Stimulated activated CD4-positive, alpha-beta T cell treated with anti-CD3 and anti-CD28 coated beads, Interleukin-15, amount 100 ng/mL, for 48 hours (primary cell): Measurements from ENCODE around the gene CLDN19.
"Not testable (repeated sequence)": the region's sequence is repeated elsewhere in the genome, so short reads cannot be mapped to it uniquely, and the experiment has no call there.

Source experiments
- DNase-seq, 2 donors: peaks; one replicate each; pipeline ENCODE4 v3.0.0-alpha.2; 2020; ENCODE audit warnings: low read depth in 2 of 2

The CLDN19 gene

DNA sequence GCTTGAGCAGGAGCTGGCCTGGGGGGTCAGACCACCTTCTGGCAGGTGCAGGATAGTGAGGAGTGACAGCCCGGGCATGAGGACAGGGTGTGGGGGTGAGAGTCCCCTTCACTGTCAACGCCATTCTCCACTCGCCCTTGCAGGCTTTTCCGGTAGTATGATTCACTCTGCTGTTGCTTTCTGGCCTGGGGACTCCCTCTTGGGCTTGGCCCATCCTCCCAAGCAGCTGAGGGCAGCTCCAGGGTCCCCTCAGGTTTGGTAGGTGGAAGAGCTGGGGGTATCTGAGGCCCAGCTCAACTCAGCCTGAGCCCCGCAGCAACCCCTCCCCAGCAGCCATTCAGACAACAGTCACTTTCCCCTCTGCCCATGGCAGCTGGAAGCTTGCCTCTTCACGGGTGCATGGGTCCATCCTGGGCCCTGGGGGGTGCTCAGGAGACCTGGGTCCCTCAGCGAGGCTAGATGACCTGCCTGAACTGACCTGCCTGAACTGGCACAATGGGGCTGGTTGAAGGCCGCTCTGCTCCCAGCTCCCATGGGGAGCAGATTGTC, 1.3 kb downstream of the CLDN19 start:
- DNase-seq = no peak

DNA sequence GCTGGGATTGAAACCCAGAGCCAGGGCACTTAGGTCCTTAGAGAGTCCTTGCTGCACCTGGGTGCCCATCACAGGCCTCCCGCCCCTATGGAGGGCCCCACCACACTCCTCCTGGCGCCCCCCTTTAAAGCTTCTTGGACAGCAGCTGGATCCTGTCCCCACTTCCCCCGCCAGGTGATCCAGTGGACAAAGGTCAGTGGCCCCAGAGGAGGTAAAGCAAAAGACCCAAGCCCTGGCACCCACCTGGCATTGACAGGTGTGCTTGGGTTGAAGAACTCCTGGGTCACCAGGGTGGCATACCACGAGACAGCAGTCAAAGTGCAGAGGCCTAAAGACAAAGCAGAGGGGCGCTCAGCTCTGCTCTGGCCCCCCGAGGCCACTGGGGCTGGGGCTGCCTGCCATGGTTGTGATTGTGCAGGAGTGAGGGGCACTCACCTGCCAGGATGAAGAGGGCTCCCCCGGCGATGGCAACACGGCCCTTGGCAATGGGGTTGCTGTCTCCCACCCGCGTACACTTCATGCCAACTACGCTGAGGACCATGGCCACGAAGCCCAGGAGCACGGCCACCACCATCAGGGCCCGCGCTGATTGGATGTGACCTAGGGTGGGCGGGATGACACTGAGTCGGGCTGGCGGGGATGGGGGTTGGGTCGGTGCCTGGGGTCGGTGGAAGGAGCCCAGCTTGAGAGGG, 1.9 kb downstream of the CLDN19 start:
- DNase-seq = no peak

GRCh38 chr1:42737257-42737656, 2.8 kb downstream of the CLDN19 start:
- DNase-seq = no peak

- DNase-seq = no peak
These were observed 3.4 kb downstream of the CLDN19 start for GRCh38 chr1:42736571-42737200.

DNA sequence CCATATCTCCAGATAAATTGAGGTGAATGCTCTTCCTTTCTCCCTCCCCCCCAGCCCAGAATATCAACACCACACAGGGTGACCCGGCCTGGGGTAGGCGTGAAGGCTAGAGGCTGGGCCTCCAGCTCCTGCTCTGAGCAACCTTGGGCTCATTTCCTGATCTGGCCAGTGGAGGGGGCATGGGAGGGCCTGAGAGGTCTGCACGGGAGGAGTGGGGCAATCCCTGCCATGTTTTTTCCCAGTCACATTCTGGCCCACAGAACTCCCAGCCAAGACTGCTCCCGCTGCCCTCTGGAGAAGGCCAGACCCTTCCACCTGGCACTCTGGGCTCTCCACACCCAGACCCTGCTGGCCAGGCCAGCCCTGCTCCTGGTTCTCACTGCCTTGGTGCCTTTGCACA, 3.9 kb downstream of the CLDN19 start:
- no peak for DNase-seq

DNA sequence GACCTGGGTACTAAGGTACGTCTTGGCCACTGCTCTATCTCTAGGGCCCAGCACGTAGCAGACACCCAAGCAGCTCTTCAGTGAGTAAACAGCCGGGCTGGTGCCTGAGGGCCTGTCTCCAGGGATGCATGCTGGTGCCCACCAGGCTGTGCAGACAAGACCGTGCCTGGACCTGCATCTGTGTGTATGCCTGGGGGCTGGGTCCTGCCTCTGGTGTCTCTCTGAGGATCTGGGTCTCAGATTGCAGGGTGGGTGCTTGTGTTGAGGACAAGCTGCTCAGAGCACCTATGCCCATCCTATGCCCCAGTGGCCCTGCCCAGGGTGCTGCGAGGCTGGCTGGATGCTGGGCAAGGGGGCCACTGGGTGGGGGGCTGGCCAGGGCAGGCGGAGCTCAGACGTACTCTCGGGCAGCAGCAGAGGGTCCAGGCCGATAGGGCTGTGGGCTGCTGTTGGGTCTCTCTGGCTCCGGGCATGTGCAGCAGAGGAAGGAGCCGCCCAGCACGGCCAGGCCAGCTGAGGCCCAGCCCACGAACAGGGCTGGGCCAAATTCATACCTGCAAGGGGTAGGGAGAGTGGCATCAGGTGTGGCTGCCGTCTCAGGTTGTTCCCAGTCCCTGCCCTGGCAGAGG, 4.4 kb downstream of the CLDN19 start:
- DNase-seq = no peak

- DNase-seq = no peak
These were observed 5.0 kb downstream of the CLDN19 start for GRCh38 chr1:42735056-42735455.

GRCh38 chr1:42734201-42735035, 5.6 kb downstream of the CLDN19 start:
- no peak for DNase-seq

DNA sequence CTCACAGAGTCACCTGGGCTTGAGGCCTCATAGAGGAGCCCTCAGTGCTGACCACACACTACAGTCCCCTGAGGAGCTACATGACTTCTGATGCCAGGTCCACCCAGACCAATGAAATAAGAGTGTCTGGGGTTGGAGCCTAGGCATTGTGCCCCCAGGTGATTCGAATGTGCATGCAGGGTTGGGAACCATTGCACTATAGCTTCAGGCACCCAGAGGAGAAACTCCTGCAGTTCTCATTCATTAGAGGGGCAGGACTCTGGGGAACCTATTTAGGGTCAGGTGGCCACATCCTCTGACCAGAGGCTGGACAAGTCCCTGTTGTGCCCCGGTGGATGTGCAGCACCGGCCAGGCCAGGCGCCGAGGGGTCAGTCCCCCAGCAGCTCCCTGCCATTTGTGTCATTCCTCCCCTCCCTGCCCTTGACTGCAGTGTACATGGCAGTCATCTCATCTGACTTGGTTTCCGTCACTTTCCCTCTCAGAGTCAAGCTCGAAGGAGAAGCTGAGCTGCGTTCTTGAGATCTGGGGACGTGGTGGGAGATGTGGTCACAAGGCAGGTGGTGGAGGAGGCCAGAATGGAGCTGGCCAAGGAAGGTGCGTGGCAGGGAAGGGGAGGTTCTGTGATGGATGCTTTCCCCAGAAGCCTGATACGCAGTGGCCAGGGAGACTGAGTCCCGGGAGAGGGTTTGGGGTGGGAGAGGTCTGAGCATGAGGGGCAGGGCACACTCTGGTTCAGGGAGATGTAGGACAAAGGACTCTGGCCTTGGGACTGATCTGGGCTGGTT, 6.4 kb downstream of the CLDN19 start:
- no peak for DNase-seq

DNA sequence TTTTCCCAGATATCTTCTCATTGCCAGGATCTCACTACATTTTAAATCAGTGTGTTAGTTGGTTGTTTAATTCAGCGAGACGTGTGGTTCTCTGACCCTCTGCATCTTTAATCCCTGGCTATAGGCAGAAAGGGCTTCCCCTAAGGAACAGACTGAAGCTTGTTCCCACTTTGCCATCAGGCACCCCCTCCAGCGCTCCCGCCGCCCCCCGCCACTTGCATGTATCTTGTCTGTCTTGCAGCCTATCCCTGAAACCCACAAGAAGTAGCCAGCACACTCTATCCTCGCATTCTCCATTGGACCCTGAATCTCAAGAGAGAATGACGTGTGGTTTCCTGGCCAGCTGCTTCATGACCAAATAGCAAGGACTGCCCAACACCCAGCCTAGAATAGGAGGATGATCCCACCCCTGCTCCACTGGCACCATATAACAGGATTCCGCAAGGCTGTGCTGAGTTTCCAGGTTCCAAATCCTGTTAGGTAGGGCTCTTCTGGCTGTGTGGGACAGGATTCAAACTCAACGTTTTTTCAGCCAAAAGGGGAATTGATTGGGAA, 7.8 kb downstream of the CLDN19 start:
- no peak for DNase-seq

DNA sequence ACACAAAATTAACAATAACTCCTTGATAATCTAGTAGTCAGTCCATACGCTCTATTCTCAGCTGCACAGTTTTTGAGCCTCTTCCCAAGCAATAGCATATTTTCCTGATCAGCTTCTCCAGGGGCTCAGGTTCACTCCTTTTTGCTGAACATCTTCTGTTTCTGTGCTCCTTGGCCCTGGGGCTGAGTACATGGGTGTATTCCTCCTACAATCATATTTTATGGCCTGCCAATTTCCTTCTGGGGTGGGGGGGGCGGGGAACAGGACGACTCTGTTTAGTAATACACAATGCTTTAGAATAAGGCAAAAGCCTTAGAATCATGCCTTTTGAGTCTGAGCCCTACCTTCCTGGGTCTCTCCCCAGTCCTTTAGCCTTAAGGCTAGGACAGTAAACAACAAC, 8.5 kb downstream of the CLDN19 start:
- no peak for DNase-seq

- DNase-seq = peak; percentile 48 to 58
These were observed 9.0 kb downstream of the CLDN19 start for GRCh38 chr1:42730988-42731387.

GRCh38 chr1:42730002-42730401, 10.0 kb downstream of the CLDN19 start:
- no peak for DNase-seq

DNA sequence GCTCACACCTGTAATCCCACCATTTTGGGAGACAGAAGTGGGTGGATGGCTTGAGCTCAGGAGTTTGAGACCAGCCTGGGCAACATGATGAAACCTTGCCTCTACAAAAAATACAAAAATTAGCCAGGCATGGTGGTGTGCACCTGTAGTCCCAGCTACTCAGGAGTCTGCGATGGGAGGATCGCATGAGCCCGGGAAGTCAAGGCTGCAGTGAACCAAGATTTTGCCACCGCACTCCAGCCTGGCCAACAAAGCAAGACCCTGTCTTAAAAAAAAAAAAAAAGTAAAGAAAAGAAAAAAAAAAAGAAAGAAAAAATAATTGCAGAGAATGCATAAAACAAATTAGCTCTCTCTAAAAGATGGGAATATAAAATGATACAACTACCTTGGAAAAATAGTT, 14.2 kb downstream of the CLDN19 start:
- DNase-seq = not testable (repeated sequence)

- no peak for DNase-seq
These were observed 16.5 kb downstream of the CLDN19 start for GRCh38 chr1:42723511-42723910.

DNA sequence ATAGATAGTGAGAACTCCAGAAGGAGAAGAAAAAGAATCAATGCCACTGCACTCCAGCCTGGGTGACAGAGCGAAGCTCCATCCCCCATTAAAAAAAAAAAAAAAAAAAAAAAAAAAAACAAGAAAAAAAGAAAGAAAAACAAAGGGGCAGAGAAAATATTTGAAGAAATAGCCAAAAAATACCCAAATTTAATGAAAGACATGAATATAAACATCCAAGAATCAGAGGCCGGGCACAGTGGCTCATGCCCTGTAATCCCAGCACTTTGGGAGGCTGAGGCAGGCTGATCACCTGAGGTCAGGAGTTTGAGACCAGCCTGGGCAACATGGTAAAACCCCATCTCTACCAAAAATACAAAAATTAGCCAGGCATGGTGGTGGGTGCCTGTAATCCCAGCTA, 17.6 kb downstream of the CLDN19 start:
- not testable (repeated sequence) for DNase-seq

DNA sequence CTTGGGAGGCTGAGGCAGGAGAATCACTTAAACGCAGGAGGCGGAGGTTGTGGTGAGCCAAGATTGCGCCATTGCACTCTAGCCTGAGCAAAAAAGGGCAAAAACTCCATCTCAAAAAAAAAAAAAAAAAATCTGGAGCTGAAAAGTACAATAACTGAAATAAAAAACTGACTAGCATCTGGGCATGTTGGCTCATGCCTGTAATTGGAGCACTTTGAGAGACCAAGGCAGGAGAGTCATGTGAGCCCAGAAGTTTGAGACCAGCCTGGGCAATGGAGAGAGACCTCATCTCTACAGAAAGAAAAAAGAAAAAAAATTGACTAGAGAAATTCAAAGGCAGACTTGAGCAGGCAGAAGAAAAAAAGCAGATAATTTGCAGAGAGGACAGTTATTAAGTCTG, 18.1 kb downstream of the CLDN19 start:
- DNase-seq = no peak

DNA sequence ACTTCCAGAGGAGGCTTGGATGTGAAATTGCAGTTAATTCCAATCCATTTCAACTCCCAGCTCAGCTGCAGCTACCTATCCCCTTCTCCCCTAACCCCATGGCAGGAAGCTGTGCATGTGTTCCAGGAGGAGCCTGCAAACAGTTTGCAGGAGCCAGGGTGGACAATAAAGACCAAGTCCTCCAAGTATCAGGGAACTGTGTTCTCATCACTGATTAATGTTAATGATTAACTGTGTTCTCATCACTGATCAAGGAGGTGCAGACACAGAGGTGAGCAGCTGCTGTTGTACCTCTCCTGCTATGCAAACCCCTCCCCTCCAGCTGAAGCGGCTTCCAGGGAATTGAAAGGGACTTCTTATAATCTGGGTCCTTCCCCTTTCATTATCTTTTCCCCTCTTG, 19.2 kb downstream of the CLDN19 start:
- DNase-seq = no peak

DNA sequence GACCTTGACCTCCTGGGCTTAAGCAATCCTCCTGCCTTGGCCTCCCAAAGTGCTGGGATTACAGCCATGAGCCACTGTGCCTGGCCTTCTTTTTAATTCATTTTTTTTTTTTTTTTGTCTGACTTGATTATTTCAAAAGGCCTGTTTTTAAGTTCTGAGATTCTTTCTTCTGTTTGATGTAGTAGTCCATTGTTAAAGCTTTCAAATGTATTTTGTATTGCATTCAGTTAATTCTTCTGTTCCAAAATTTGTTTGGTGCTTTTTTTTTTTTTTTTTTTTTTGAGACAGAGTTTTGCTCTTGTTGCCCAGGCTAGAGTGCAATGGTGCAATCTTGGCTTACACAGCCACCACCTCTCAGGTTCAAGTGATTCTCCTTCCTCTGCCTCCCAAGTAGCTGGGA, 25.6 kb downstream of the CLDN19 start:
- not testable (repeated sequence) for DNase-seq

DNA sequence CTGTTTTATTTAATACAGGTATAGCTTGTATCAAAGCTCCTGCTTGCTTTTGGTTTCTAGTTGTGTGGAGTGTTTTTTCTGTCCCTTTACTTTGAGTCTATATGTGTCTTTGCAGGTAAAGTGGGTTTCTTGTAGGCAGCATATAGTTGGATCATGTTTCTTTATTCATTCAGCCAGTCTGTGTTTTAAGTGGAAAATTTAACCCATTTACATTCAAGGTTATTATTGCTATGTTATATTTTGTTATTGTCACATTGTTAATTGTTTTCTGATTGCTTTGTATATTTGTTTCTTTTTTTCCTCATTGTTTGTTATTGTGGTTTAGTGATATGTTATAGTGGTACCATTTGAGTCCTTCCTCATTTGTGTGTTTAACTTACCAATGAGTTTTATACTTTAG, 26.7 kb downstream of the CLDN19 start:
- DNase-seq = no peak

- DNase-seq = not testable (repeated sequence)
These were observed 27.2 kb downstream of the CLDN19 start for GRCh38 chr1:42712808-42713207.
